Activated CD4-positive, alpha-beta T cell treated with anti-CD3 and anti-CD28 coated beads, Interleukin-2, amount 50 U/mL, for 1 hour (primary cell): ENCODE data around the gene CAVIN4.
A peak's percentile ranks its signal among the peaks of the same experiment; 100 is the strongest.

Experiments used
- DNase-seq: peaks from one replicate; pipeline ENCODE4 v3.0.0-alpha.2; 2020

Gene CAVIN4

DNA sequence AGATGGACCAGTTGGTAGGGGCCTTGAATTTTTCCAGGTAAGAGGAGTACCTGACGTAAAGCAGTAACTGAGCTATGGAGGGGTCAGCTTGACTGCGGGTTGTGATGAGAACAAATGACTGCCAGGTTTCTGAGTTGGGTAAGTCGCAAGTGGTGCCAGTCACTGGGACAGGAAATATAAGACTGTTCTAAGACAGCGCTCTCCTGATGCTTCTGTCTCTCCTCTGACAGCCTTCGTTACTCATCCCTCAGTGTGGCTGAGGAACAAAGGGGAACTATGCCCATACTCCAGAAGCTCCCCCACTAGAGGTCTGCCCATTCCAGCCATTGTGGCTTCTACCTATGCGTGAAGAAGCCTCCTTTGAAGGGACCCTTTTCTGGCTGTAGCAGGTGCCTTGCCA, 13.3 kb downstream of the CAVIN4 start:
- DNase-seq: no peak

DNA sequence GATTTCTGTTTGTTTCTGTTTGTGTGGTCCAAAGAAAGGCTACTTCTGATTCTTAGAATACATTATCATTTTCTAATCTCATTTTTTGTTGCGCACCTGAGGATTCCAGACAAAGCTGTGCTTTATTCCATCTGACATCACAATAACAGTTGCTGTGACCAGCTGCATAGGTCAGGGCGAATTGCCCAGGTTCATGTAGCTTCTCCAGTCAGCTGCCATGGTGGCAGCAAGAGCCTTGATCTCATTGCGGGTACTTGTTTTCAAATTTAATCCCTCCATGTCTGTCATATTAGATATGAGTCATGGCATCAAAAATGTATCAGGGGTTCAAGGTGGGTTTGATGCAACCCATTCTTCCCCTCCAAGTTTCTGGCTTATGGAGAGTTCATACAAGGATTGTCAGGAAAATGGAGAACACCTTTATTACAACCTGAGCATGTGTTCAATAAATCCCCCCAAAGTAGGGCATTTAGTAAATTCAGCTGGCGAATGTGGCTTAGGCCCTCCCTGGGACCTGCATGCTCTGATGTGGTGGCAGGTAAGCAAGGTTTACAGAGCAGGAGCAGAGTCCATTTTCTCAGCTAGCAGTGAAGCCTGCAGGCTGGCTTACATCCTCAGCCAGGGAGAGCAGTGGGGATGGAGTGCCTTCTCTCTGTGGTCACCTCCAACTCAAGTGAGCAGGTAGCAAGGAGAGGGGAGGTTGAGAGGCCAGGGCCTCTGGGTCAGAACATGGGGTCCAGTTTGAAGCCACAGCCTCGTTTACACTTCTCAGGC, 13.9 kb downstream of the CAVIN4 start:
- no peak for DNase-seq

DNA sequence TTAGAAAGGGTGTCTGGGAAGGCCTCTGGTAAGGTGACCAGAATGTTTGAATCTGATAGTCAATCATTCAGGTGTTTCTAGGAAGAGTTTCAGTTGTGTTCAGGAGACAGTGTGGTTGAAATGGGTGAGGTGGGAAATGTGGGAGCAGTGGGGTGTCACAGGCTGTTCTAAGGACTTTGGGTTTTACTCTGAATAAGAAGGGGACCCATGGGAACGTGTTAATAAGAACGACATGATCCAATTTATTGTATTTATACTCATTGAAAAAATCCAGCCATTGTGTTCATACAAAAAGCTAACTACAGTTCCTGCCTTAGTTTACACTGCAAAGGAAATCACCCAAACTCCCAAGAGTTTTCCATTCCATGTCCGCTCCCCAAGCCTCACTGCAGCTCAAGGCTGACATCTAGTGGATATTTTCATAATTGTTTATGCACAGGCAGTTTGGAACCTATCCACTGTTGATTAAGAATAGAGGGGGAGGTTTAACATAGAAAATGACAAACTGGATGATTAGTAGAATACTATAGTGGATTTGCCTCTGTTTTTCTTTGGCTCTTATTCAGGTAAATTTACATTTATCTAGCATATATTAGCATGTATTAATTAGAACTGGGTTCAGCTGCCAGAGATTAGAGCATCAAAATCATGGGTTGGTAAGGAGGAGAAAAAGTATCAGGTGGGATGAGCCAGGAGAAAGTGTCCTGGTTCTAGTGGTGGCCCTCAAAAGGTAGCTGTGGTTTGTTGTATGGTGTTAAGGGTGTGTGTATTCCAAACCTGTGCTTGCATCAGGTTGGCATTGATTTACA, 17.7 kb downstream of the CAVIN4 start:
- DNase-seq: no peak

DNA sequence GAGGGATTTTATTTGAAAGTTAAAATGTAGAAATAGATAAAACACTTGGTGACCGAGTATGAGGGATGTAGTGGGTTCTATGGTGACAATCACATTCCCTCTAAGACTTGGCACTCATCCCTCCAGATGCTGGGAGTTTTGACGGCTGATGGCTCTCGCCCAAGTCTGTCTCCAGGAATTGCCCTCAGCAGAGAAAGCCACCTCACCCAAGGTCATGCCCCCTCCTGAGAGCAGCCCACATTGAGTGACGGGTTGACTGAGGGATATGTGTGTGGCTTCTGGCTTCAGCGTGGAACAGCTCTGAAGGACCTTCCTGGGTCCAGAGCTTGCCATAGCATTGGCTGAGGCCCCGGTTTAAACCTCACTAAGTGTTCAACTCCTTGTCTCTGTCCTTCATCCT, 19.4 kb downstream of the CAVIN4 start:
- no peak for DNase-seq

DNA sequence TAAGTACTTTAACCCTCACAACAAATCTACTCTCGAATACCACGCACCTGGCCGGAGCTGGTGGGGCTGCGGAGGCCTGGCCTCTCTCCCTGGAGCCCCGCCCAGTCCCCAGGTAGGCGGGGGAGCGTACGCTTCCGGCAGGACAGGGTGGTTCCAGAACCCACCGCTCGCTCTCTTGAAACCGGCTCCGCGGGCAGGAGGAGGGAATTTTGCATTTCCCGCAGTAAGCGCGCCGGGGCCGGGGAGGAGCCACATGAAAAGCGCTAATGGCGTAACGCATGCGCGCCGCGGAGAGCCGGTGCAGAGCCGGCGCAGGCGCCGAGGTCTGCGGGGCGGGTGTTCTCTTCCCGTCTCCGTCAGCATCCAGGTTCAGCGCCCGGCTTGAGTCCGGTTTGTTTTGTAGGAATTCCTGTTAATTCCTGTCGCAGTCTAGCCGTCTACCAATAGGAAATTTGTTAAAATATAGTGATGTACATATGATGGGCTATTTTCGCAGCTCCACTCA, 20.8 kb downstream of the CAVIN4 start:
- DNase-seq: peak; percentile 73

DNA sequence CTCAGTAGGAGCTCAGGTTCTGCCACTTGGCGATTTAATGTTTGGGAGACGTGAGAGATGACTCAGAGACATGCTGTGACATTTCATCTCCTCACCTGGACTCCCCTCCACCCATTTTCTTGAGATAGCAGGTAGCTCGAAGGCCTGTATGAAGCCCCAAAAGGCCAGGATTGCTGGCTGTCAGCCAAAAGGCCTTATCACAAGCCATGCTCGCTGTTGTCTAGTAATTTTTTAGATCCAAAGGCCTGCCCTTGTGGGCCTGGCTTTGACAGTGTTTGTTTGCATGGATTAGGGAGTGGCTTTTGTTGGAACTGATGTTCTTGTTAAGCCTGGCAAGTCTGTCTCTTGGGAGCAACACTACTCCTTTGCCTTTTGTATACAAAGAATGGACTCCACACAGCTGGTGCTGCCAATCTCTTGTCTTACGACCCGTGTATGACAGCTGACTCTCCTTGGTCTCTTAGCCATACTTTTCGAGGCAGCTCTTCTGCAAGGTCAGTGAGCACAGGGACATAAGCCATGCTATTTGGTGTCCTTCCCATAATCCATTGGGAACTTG, 22.7 kb downstream of the CAVIN4 start:
- no peak for DNase-seq

DNA sequence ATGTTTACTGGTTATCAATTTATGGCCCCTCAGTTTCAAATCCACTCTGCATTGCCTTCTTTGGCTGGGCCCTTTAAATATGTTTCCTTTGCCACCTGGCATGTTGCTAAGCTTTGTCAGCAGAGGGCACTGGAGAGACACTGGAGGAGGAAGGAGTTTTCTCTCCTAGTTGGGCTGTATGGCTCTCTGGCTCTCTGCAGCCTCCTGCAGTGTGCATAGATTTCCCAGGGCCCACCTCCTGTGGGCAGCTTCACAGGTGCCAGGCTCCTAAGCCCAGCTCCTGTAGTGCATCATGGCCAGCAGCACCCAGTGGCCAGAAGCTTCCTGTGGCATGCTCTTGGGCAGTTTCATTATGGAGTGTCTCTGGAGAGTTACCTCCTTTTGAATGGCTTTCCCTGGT, 23.3 kb downstream of the CAVIN4 start:
- peak; percentile 20 for DNase-seq

DNA sequence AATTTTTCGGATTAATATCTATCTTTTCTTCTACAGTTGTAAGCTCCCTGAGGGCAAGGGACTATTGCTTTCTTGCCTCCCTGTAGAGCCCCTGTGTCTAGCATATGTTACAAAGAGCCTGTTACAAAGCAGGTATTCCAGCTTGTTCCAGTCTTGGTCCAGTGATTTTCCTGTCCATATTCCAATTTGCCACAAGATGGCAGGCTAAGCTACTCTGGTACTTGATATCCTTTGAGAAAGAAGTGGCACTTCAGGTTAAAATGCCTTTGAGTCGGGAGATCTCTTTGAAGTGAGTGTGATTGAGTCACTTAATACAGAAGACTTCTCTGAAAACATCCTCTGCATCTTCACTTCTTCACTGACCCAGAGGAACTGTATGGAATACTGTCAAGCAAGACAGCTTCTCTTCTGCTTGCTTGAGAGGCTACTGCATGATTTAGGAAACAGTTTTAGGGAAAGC, 24.5 kb downstream of the CAVIN4 start:
- no peak for DNase-seq

DNA sequence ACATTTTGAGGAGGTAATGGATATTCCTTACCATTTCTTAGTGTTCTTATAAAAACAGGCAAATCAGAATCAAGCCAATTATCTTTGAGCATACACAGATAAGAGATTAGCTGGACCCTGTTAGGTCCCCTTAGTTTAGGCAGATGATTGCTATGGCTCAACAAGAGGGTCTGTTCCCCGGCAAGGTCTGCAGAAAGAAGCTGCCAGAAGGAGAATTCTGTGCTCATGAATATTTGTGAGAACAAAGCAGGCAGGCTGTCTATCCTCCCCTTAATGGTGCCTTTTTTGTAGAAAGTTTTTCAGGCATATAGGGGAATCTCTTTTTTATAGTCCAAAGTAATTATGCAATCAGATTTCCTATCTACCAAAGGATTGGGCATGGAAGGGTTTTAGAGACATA, 27.5 kb downstream of the CAVIN4 start:
- no peak for DNase-seq

DNA sequence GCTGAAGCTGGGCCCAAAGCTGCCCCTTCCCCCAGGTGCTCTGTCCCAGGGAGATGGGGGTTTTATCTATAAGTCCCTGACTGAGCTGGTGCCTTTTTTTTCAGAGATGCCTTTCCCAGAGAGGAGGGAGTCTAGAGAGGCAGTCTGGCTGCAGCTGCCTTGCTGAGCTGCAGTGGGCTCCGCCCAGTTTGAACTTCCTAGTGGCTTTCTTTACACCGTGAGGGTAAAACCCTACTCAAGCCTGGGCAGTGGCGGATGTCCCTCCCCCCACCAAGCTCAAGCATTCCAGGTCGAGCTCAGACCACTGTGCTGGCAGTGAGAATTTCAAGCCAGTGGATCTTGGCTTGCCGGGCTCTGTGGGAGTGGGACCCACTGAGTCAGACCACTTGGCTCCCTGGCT, 41.3 kb downstream of the CAVIN4 start:
- no peak for DNase-seq

DNA sequence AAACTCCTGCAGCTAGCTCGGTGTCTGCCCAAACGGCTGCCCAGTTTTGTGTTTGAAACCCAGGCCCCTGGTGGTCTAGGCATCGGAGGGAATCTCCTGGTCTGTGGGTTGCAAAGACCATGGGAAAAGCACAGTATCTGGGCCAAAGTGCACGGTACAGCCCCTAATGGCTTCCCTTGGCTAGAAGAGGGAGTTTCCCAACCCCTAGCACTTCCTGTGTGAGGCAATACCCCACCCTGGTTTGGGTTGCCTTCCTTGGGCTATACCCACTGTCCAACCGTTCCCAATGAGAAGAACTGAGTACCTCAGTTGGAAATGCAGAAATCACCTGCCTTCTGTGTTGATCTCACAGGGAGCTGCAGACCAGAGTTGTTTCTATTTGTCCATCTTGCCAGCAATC, 41.8 kb downstream of the CAVIN4 start:
- DNase-seq: no peak

DNA sequence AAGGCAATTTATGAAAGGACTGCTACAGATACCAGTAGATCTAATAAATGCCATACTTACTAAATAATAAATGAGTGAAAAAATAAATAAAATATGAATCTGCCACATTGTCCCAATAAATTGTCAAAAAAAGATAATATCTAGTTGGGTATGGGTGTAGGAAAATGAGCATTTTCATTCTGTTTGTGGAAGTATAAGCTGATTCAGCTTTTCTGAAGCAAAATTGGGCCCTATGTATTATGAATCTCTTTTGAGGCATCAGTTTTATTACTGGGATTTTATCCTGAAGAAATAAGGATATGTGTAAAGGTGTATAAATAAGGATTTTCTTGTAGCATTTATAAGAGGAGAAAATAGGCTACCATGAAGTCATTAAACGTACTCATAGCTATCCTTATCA, 46.1 kb downstream of the CAVIN4 start:
- DNase-seq: no peak

DNA sequence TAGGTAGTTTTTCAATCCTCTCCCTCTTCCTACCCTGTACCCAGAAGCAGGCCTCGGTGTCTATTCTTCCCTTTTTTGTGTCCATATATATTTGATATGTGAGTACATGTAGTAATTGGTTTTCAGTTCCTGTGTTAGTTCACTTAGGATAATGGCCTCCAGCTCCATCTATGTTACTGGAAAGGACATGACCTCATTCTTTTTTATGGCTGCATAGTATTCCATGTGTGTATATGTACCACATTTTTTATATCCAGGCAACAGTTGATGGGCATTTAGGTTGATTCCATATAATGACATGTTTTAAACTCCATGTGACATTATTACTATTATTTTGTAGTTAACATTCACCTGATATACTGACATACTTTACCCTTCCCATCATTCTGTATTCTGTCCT, 49.1 kb downstream of the CAVIN4 start:
- no peak for DNase-seq

DNA sequence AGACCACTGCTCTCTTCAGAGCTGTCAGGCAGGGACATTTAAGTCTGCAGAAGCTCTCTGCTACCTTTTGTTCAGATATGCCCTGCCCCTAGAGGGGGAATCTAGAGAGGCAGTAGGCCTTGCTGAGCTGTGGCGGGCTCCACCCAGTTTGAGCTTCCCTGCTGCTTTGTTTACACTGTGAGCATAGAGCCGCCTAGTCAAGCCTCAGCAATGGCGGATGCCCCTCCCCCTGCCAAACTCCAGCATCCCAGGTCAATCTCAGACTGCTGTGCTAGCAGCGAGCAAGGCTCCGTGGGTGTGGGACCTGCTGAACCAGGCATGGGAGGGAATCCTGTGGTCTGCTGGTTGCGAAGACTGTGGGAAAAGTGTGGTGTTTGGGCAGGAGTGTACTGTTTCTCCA, 59.9 kb downstream of the CAVIN4 start:
- no peak for DNase-seq
